Common myeloid progenitor, CD34-positive (primary cell): ENCODE measurements around the gene SURF1.

Experiments used
- CTCF ChIA-PET: fragments of 350-600 bp; sonication (Branson Sonifier 250); formaldehyde crosslinking; loops from one replicate; lab custom pipeline; 2021; ENCODE audit warnings: antibody characterized with exemption; lab: Charles Lee
- POLR2A ChIA-PET: fragments of 350-600 bp; sonication (Branson Sonifier 250); formaldehyde crosslinking; loops from one replicate; lab custom pipeline; 2021; ENCODE audit warnings: antibody characterized with exemption; lab: Charles Lee
- DNase-seq, 3 donors: peaks; one replicate each; pipeline versions ENCODE4 v3.0.0 to v3.0.0-alpha.2; 2013
- H3K27ac ChIP-seq, 2 experiments: 1 replicate in 1 of 2; 2 replicates in 1 of 2; pipeline ENCODE4 v1.7.0; 2013; ENCODE audit warnings: inconsistent platforms in 2 of 2, low read length in 2 of 2, mild to moderate bottlenecking in 2 of 2, low read depth in 1 of 2, moderate library complexity in 1 of 2; ENCODE audit not compliant: severe bottlenecking in 2 of 2, insufficient read depth in 1 of 2, poor library complexity in 1 of 2
- H3K27me3 ChIP-seq, 5 experiments: replicated peaks in 2 of 5; 1 replicate in 3 of 5; 2 replicates in 2 of 5; pipeline versions ENCODE4 v1.6.1 to v1.7.0; 2013; ENCODE audit warnings: low read length in 4 of 5, mild to moderate bottlenecking in 2 of 5, moderate library complexity in 2 of 5, inconsistent platforms in 1 of 5; ENCODE audit not compliant: insufficient read depth in 5 of 5, control insufficient read depth in 4 of 5
- H3K36me3 ChIP-seq, 4 experiments: 1 replicate in 2 of 4; 2 replicates in 2 of 4; pipeline versions ENCODE4 v1.6.1 to v1.7.0; 2013; ENCODE audit warnings: low read length in 3 of 4, control low read depth in 1 of 4, mild to moderate bottlenecking in 1 of 4; ENCODE audit not compliant: control insufficient read depth in 4 of 4, insufficient read depth in 4 of 4
- H3K4me1 ChIP-seq, 4 experiments: 1 replicate in 3 of 4; 2 replicates in 1 of 4; pipeline versions ENCODE4 v1.6.1 to v1.7.1; 2013; ENCODE audit warnings: low read length in 3 of 4, mild to moderate bottlenecking in 3 of 4, control low read depth in 1 of 4, inconsistent platforms in 1 of 4, moderate library complexity in 1 of 4; ENCODE audit not compliant: control insufficient read depth in 4 of 4, insufficient read depth in 4 of 4; ENCODE audit errors: control extremely low read depth in 1 of 4
- H3K4me3 ChIP-seq, 7 experiments: 1 replicate in 4 of 7; 2 replicates in 3 of 7; pipeline versions ENCODE4 v1.5.1 to v1.7.0; 2013; ENCODE audit warnings: mild to moderate bottlenecking in 7 of 7, low read length in 6 of 7, moderate library complexity in 6 of 7, inconsistent platforms in 2 of 7, low read depth in 2 of 7, control low read depth in 1 of 7; ENCODE audit not compliant: insufficient read depth in 4 of 7, control insufficient read depth in 1 of 7; ENCODE audit errors: extremely low read depth in 1 of 7
- H3K9me3 ChIP-seq, 5 experiments: 1 replicate in 4 of 5; 2 replicates in 1 of 5; pipeline versions ENCODE4 v1.6.1 to v1.7.1; 2013; ENCODE audit warnings: low read length in 4 of 5, mild to moderate bottlenecking in 2 of 5, inconsistent platforms in 1 of 5, low read depth in 1 of 5, moderate library complexity in 1 of 5; ENCODE audit not compliant: control insufficient read depth in 4 of 5, insufficient read depth in 2 of 5; ENCODE audit errors: control extremely low read depth in 1 of 5
- WGBS: methylation state at CpG from one replicate; pipeline ENCODE4 v1.1.5; 2013; ENCODE audit not compliant: insufficient coverage; 5-methylcytosine and 5-hydroxymethylcytosine counted together

Gene SURF1

DNA sequence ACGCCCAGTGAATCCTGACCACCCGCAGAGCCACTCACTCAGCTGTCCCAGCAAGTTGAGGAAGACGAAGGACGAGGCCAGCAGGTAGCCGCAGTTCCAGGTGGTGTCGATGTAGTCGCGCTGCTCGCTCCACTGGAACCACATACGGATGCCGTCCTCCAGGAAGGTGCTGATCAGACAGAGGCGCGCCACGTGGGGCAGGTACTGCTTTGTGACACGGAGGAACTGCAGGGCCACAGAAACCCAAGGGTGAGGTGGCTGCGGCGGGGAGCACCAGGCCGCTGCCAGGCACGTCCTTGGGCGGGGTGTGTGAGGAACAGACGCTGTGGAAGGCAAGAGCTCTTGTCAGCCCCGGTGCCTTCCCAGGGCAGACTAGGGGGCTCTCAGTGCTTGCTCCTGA, 10.9 kb upstream of the SURF1 start:
- CTCF ChIA-PET: interaction anchor here (0.6 to 1.9 kb wide), 4 partner anchors 8 to 119 kb away, joined by 3 to 7 read pairs (median 4); partner anchors contain the start of genes SURF1 and SURF2
- DNase-seq: no peak

DNA sequence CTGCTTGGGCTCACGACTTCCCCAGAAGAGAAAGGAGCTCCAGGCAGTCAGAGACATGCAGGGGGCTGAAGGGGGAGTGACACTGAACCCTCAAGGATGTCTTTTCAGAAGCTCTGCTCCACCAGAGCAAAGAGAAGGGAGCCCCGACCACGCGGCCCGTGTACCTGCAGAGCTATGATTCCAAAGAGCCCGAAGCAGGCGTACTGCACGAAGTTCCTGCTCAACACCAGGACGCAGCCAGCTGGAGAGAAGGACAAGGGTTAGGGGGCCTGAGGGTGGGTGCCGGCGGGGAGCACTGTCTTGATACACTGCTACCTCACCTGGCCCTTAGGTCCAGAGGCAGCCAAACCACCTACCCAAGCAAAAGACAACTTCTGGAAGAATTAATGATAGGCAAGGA, 10.1 kb upstream of the SURF1 start:
- H3K9me3 ChIP-seq: no peaks in the 10 kb centered on the region
- DNase-seq: no peak
- no peak overlapping the region for H3K4me3 ChIP-seq
- H3K27ac ChIP-seq: no peak overlapping the region
- POLR2A ChIA-PET: interaction anchor here (1.3 kb wide), 1 partner anchor 8 kb away, joined by 4 read pairs; no protein-coding TSS in a partner anchor
- no peaks in the 10 kb centered on the region for H3K27me3 ChIP-seq
- H3K36me3 ChIP-seq: peaks cover 19 to 96% (median 62%) of the 10 kb centered on the region in 4 experiments
- peaks cover 0 to 13% (median 10%) of the 10 kb centered on the region in 4 experiments for H3K4me1 ChIP-seq
- CTCF ChIA-PET: interaction anchor here (1.0 to 1.9 kb wide), 5 partner anchors 9 to 121 kb away, joined by 3 to 7 read pairs (median 3); partner anchors contain the start of genes SURF1 and SURF2
- 98% methylated on average over 10 of the region's 11 CpGs for WGBS

More for the DNA sequence above, 10.9 kb upstream of the SURF1 start:
- POLR2A ChIA-PET: no interaction called here
- H3K4me3 ChIP-seq: no peak overlapping the region
- no peak overlapping the region for H3K27ac ChIP-seq
- peaks cover 2 to 21% (median 18%) of the 10 kb centered on the region in 4 experiments for H3K4me1 ChIP-seq
- H3K36me3 ChIP-seq: peaks cover 14 to 95% (median 56%) of the 10 kb centered on the region in 4 experiments
- H3K9me3 ChIP-seq: no peaks in the 10 kb centered on the region
- WGBS: 98% methylated on average over 22 of the region's 22 CpGs
- no peaks in the 10 kb centered on the region for H3K27me3 ChIP-seq

DNA sequence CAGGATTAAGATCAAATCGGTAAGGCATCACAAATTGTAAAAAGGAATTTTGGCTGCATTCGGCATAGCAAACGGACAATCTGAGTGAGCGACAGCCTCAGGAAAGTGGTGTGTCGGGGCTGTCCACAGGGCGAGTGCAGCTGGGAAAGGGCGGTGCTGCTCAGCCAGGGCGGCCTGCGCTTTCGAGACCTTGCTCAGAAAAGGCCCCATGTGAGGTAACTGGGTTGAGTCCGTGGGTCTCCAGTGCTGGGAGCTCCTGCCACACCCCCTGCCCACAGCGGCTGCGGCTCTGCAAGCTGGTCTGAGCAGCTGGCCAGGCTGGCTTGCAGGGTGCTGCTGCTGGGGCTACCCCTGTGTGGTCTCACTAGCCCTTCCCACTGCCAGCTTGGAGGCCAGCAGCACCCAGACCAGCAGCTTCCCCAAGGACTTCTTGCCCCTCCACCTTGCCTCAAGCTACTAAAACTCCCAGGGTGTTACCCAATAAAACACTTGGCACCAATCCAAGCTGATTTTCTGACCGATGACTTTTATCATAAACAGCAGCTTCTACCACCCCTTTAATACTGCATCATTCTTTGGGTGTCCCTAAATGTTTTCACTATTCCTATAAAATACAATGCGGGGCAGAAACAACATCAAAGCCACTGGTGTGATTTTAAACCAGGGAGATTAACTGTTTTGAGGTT, 6.2 kb upstream of the SURF1 start:
- ChIA-PET POLR2A (interaction anchor here (1.0 to 1.5 kb wide), 3 partner anchors 10 to 13 kb away, joined by 3 to 5 read pairs (median 3); partner anchors contain the start of genes STKLD1 and SURF4), CTCF (interaction anchor here (0.8 to 2.9 kb wide), 2 partner anchors 10 to 124 kb away, joined by 3 to 16 read pairs; no protein-coding TSS in a partner anchor)
- no peak for DNase-seq
- H3K4me3 ChIP-seq: no peak overlapping the region
- H3K9me3 ChIP-seq: no peaks in the 10 kb centered on the region
- no peak overlapping the region for H3K27ac ChIP-seq
- no peaks in the 10 kb centered on the region for H3K27me3 ChIP-seq
- peaks cover 18 to 86% (median 67%) of the 10 kb centered on the region in 4 experiments for H3K36me3 ChIP-seq
- H3K4me1 ChIP-seq: peaks cover 0 to 2% (median under 1%) of the 10 kb centered on the region in 4 experiments
- WGBS: 99% methylated on average over 14 of the region's 15 CpGs

DNA sequence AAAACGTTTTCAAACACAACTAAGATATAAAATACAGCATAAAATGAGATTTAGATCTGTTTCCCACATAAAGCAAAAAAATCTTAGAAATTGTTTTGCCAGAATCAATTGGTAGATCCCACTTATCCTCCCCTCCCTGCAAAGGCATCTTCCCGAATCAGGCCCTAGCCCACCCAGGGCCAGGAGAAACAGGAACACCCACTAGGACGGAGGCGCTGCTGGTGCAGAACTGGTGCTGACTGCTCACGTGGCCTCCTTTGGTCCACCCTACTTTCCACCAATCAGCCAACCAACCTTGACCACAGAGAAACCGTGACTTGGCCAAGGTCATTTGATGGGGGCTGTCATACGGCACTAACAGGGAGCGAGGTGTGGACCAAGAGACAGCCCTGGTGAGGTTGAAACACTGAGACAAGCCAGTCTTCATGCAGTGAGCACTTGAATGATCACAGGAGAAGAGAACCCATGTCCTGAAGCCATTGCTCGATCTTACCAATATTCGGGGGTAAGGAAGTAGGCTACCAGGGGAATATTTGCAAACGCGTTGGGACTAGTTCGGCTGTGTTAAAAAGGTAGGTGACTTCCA, 5.3 kb upstream of the SURF1 start:
- Histone ChIP-seq H3K27ac (no peak overlapping the region), H3K9me3 (no peaks in the 10 kb centered on the region), H3K27me3 (no peaks in the 10 kb centered on the region), H3K4me3 (no peak overlapping the region), H3K4me1 (peaks cover 0 to 9% (median 9%) of the 10 kb centered on the region in 4 experiments), H3K36me3 (peaks cover 14 to 78% (median 62%) of the 10 kb centered on the region in 4 experiments)
- ChIA-PET POLR2A (no interaction called here), CTCF (interaction anchor here (1.0 to 7.2 kb wide), 3 partner anchors 10 to 11 kb away, joined by 6 to 75 read pairs (median 16); no protein-coding TSS in a partner anchor)
- WGBS: 98% methylated on average over 12 of the region's 13 CpGs
- DNase-seq: no peak

DNA sequence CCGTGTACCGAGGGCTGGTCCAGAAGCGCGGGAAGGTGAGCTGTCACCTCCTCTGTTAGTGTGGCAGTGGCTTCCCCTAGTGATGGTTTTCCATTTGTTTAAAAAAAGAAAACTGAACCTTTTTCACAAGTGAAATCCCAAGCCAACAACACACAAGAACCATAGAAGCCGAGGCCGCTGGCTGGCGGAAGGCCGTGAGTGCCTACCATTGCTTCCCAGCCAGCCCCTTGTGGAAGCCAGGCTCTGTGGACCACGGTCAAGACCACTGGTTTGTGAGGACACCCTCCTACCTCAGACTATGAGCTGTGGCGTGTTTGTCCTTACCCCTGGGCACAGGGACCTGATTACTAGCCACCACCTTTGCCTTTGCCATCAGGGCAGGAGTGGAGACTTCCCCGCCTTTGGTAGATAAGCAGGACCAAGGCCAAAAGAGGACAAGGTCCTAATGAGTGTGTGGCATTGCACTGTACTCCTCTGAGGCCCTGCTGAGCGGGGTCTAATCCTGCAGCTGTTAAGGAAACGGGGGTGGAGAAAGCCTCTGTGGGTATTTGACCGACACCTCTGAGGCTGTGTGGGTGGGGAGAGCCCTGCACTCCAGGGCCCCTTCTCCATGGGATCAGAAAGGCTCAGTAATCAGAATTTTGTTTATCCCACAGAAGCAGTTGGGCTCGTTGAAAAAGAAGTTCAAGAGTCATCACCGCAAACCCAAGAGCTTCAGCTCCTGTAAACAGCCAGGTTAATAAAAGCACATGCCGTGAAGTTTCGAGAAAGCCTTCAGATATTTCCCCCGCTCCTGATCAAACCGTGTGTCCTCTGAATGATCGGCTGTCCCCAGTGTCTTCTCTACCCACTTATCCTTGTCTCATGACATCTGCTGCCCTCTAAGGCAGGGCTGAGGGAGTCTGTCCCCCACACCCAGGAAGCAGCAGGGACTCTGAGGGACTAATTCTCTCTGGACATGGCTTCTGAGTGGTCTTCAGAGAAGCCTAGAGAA, 4.4 kb upstream of the SURF1 start:
- WGBS: 92% methylated on average over 21 of the region's 21 CpGs
- no peak overlapping the region for H3K27ac ChIP-seq
- H3K27me3 ChIP-seq: no peaks in the 10 kb centered on the region
- H3K9me3 ChIP-seq: no peaks in the 10 kb centered on the region
- ChIA-PET POLR2A (interaction anchor here (1.8 to 2.2 kb wide), 2 partner anchors 11 to 13 kb away, joined by 7 read pairs; partner anchors contain the start of genes MED22 and RPL7A), CTCF (interaction anchor here (0.7 to 7.2 kb wide), 7 partner anchors 9 to 183 kb away, joined by 3 to 75 read pairs (median 3); no protein-coding TSS in a partner anchor)
- H3K4me1 ChIP-seq: peaks cover 0 to 13% (median 11%) of the 10 kb centered on the region in 4 experiments
- H3K36me3 ChIP-seq: peaks cover 9 to 69% (median 53%) of the 10 kb centered on the region in 4 experiments
- no peak overlapping the region for H3K4me3 ChIP-seq
- DNase-seq: no peak
